GM23338 (cell line): ENCODE data around the gene COL9A3. TPM values are rescaled to one million over a fixed set of nuclear protein-coding genes. Genes with fewer than 3 reads are reported as not detected.
A peak's percentile ranks its signal among the peaks of the same experiment; 100 is the strongest.

Source experiments
- ATAC-seq: fragments of 200-7000 bp; cut with Tn5 transposase; 3 replicates; pipeline ENCODE4 v1.9.1; 2020
- DNase-seq: peaks from one replicate; pipeline ENCODE4 v3.0.0-alpha.2; 2015; ENCODE audit warnings: low spot score
- H2AFZ ChIP-seq: fragments of 200-600 bp; sonication (generic); 2 replicates; pipeline ENCODE4 v1.8.0; 2016; ENCODE audit warnings: antibody characterized with exemption, mild to moderate bottlenecking, moderate library complexity
- H3F3A ChIP-seq: fragments of 200-600 bp; sonication (generic); replicated peaks from 2 replicates; pipeline ENCODE4 v1.8.0; 2017; ENCODE audit warnings: antibody characterized with exemption, mixed run types, low read depth
- H3K27ac ChIP-seq: fragments of 200-600 bp; sonication (generic); 2 replicates; pipeline ENCODE4 v1.6.1; 2016; ENCODE audit warnings: low read depth
- H3K27me3 ChIP-seq: fragments of 200-600 bp; sonication (generic); 2 replicates; pipeline ENCODE4 v1.8.0; 2016; ENCODE audit warnings: mild to moderate bottlenecking, mixed run types, moderate library complexity; ENCODE audit not compliant: insufficient read depth
- H3K36me3 ChIP-seq: fragments of 200-600 bp; sonication (generic); 2 replicates; pipeline ENCODE4 v1.8.0; 2016; ENCODE audit warnings: mild to moderate bottlenecking; ENCODE audit not compliant: insufficient read depth
- H3K4me1 ChIP-seq: fragments of 200-600 bp; sonication (generic); 2 replicates; pipeline ENCODE4 v1.8.0; 2016; ENCODE audit warnings: mild to moderate bottlenecking, moderate library complexity; ENCODE audit not compliant: insufficient read depth
- H3K4me2 ChIP-seq: fragments of 200-600 bp; sonication (generic); 2 replicates; pipeline ENCODE4 v1.7.1; 2017; ENCODE audit warnings: mixed run types
- H3K4me3 ChIP-seq: fragments of 200-600 bp; sonication (generic); 2 replicates; pipeline ENCODE4 v1.6.1; 2016; ENCODE audit warnings: mixed run types
- H3K79me2 ChIP-seq: fragments of 200-600 bp; sonication (generic); replicated peaks from 2 replicates; pipeline ENCODE4 v1.8.0; 2017; ENCODE audit warnings: mild to moderate bottlenecking; ENCODE audit not compliant: insufficient read depth
- H3K9me2 ChIP-seq: fragments of 200-600 bp; sonication (generic); 2 replicates; pipeline ENCODE4 v1.8.0; 2017; ENCODE audit not compliant: insufficient read depth
- H4K20me1 ChIP-seq: fragments of 200-600 bp; sonication (generic); replicated peaks from 2 replicates; pipeline ENCODE4 v1.8.0; 2017; ENCODE audit warnings: mild to moderate bottlenecking; ENCODE audit not compliant: insufficient read depth
- H3K27ac Mint-ChIP-seq: 2 replicates; pipeline ENCODE4 v1.8.0; 2020; ENCODE audit warnings: inconsistent platforms, mild to moderate bottlenecking, moderate library complexity, mixed read lengths
- H3K27me3 Mint-ChIP-seq: 3 replicates; pipeline ENCODE4 v1.8.0; 2022; ENCODE audit warnings: low read depth, mild to moderate bottlenecking, moderate library complexity, mixed read lengths, inconsistent platforms; ENCODE audit not compliant: insufficient read depth, poor library complexity
- H3K36me3 Mint-ChIP-seq: 3 replicates; pipeline ENCODE4 v1.8.0; 2021; ENCODE audit warnings: low read depth, mild to moderate bottlenecking, inconsistent platforms, moderate library complexity, mixed read lengths
- H3K4me1 Mint-ChIP-seq: 3 replicates; pipeline ENCODE4 v1.8.0; 2020; ENCODE audit warnings: mild to moderate bottlenecking, inconsistent platforms, mixed read lengths
- H3K4me3 Mint-ChIP-seq: 3 replicates; pipeline ENCODE4 v1.8.0; 2021; ENCODE audit warnings: moderate library complexity, mild to moderate bottlenecking, inconsistent platforms, mixed read lengths
- H3K9me3 Mint-ChIP-seq: 3 replicates; pipeline ENCODE4 v1.8.0; 2020; ENCODE audit warnings: moderate library complexity, mild to moderate bottlenecking, inconsistent platforms, mixed read lengths
- CTCF ChIP-seq, 2 experiments: fragments of 200-600 bp in 1 of 2; sonication (generic) in 1 of 2; conservative IDR thresholded peaks; 2 replicates each; pipeline versions ENCODE4 v1.5.1 to v1.6.1; 2016 to 2017; ENCODE audit warnings: antibody characterized with exemption in 2 of 2, low read depth in 2 of 2, mild to moderate bottlenecking in 2 of 2, moderate library complexity in 1 of 2
- EZH2 ChIP-seq: fragments of 200-600 bp; sonication (generic); IDR thresholded peaks from one replicate; pipeline ENCODE4 v1.8.0; 2017; ENCODE audit warnings: antibody characterized with exemption, mild to moderate bottlenecking, low read depth; ENCODE audit not compliant: unreplicated experiment
- EZH2phosphoT487 ChIP-seq: fragments of 200-600 bp; sonication (generic); IDR thresholded peaks from one replicate; pipeline ENCODE4 v1.8.1; 2018; ENCODE audit warnings: antibody characterized with exemption; ENCODE audit not compliant: unreplicated experiment
- NANOG ChIP-seq: IDR thresholded peaks from 2 replicates; pipeline ENCODE4 v1.6.1; 2016; ENCODE audit warnings: antibody characterized with exemption, borderline replicate concordance
- POLR2AphosphoS5 ChIP-seq: IDR thresholded peaks from 2 replicates; pipeline ENCODE4 v1.6.1; 2016; ENCODE audit warnings: antibody characterized with exemption, low read depth
- STAT1 ChIP-seq: IDR thresholded peaks from one replicate; pipeline ENCODE4 v1.6.1; 2016; ENCODE audit warnings: antibody characterized with exemption; ENCODE audit not compliant: unreplicated experiment
- ZNF114 ChIP-seq: fragments of 250-450 bp; sonication (Bioruptor Pico); IDR thresholded peaks from 2 replicates; pipeline ENCODE4 v1.5.0; 2020; ENCODE audit warnings: mild to moderate bottlenecking, moderate library complexity
- ZNF331 ChIP-seq: fragments of 250-450 bp; sonication (Bioruptor Pico); IDR thresholded peaks from 2 replicates; pipeline ENCODE4 v1.5.0; 2020; ENCODE audit warnings: low read depth, mild to moderate bottlenecking, moderate library complexity
- polyA plus RNA-seq: library from polyadenylated mRNA; unstranded; fragments of >200 nt; fragmentation: Nextera tagmentation; extraction: Ambion mirVana; gene quantifications from 2 replicates; pipeline ENCODE4 v1.2.1, GENCODE V29; 2016
- total RNA-seq: library from RNA; depleted of rRNA; stranded (reverse); fragments of >200 nt; shearing (Covaris generic); gene quantifications from 2 replicates; pipeline ENCODE4 v1.2.3, GENCODE V29; 2014
- TF ChIP-seq, protein P1 (sequence below): IDR thresholded peaks from 2 replicates; pipeline ENCODE4 v1.6.1; 2016; ENCODE audit warnings: antibody characterized with exemption

Gene COL9A3
- total and polyA plus RNA-seq, 2 experiments from 2014 or later: 74.9 to 113 TPM

- no peak overlapping the region for H3K27ac Mint-ChIP-seq
- H3K4me2 ChIP-seq: peak overlapping the region; percentile 75; the same call in 1 of the 2 replicates
- peaks cover 9% of the 10 kb centered on the region; the same call in 1 of the 2 replicates for H3F3A ChIP-seq
- H3K9me3 Mint-ChIP-seq: no peaks in the 10 kb centered on the region
- peaks cover 7% of the 10 kb centered on the region; the same call in 1 of the 2 replicates for H3K4me1 ChIP-seq
- no peaks in the 10 kb centered on the region for H3K79me2 ChIP-seq
- H3K36me3 ChIP-seq: peaks cover 7% of the 10 kb centered on the region; the same call in 1 of the 2 replicates
- H3K9me2 ChIP-seq: no peaks in the 10 kb centered on the region
- no peak overlapping the region for H2AFZ ChIP-seq
- no peak for DNase-seq
- H4K20me1 ChIP-seq: peaks cover 3% of the 10 kb centered on the region
- peaks cover 17% of the 10 kb centered on the region for H3K27me3 ChIP-seq
- peaks cover 36% of the 10 kb centered on the region for H3K27me3 Mint-ChIP-seq
- H3K4me3 Mint-ChIP-seq: peak overlapping the region; percentile 76
- H3K4me3 ChIP-seq: no peak overlapping the region
- peaks cover 3% of the 10 kb centered on the region for H3K4me1 Mint-ChIP-seq
- no peak overlapping the region for H3K27ac ChIP-seq
- TF ChIP-seq EZH2phosphoT487 (no peak), NANOG (no peak)
- ATAC-seq: no peak
- H3K36me3 Mint-ChIP-seq: peaks cover 30% of the 10 kb centered on the region
Measured at GRCh38 chr20:62797671-62798532, 18.9 kb upstream of the COL9A3 start.

DNA sequence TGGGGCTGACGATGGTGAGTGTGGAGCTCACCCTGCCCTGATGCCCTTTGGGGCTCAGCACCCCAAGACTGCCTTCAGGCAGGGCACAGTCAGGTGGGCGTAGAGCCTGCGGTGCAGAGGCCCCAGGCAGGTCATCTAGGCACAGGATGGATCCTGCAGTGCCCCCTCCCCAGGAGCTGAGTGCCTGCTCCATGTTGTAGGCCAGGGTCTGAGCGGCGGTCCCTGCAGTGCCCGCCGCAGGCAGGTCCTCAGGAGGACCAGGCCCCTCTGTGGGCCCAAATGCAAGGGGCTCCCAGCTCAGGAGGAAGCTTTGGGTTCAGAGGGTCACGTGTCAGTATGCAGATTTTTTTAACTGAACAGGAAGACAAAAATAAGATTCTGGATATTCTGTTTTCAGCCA lies 17.8 kb upstream of the COL9A3 start:
- H3K36me3 Mint-ChIP-seq: peaks cover 30% of the 10 kb centered on the region
- peaks cover 40% of the 10 kb centered on the region for H3K27me3 Mint-ChIP-seq
- no peak overlapping the region for H3K4me2 ChIP-seq
- peaks cover 15% of the 10 kb centered on the region for H3F3A ChIP-seq
- H3K9me3 Mint-ChIP-seq: no peaks in the 10 kb centered on the region
- H3K36me3 ChIP-seq: peaks cover 7% of the 10 kb centered on the region; the same call in 1 of the 2 replicates
- no peaks in the 10 kb centered on the region for H3K79me2 ChIP-seq
- no peak overlapping the region for H3K4me3 Mint-ChIP-seq
- peaks cover 22% of the 10 kb centered on the region for H3K27me3 ChIP-seq
- TF ChIP-seq ZNF114 (CRISPR knock-in tag) (no peak), CTCF (conservative IDR thresholded peaks at IDR 0.05; ENCODE audit: low read depth in 2 of 2) (no peak)
- TF ChIP-seq, protein P1, sequence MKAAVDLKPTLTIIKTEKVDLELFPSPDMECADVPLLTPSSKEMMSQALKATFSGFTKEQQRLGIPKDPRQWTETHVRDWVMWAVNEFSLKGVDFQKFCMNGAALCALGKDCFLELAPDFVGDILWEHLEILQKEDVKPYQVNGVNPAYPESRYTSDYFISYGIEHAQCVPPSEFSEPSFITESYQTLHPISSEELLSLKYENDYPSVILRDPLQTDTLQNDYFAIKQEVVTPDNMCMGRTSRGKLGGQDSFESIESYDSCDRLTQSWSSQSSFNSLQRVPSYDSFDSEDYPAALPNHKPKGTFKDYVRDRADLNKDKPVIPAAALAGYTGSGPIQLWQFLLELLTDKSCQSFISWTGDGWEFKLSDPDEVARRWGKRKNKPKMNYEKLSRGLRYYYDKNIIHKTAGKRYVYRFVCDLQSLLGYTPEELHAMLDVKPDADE: no peak
- peaks cover 10% of the 10 kb centered on the region; the same call in 1 of the 2 replicates for H3K4me1 ChIP-seq
- H3K9me2 ChIP-seq: no peaks in the 10 kb centered on the region
- H3K4me3 ChIP-seq: no peak overlapping the region
- no peak for ATAC-seq
- peaks cover 3% of the 10 kb centered on the region; the same call in 1 of the 3 replicates for H3K4me1 Mint-ChIP-seq
- H3K27ac ChIP-seq: no peak overlapping the region
- peaks cover 3% of the 10 kb centered on the region for H4K20me1 ChIP-seq
- no peak overlapping the region for H3K27ac Mint-ChIP-seq
- no peak for DNase-seq
- H2AFZ ChIP-seq: no peak overlapping the region

DNA sequence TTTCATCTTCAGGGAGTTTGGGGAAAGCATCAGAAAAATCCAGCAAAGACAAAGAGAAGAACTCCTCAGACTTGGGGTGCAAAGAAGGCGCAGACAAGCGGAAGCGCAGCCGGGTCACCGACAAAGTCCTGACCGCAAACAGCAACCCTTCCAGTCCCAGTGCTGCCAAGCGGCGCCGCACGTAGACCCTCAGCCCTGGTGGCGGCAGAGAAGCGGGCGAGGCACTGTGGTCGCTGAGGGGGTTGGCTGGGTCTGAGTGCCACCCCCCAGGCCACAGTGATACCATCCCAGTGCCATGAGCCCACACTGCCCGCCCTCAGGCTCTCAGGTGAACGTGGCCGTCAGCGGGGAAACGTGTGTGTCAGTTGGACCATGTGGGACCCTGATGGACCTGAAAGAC lies 17.4 kb upstream of the COL9A3 start:
- Histone ChIP-seq H3K27ac (no peak overlapping the region), H2AFZ (no peak overlapping the region), H3K4me2 (no peak overlapping the region), H3K27me3 (peaks cover 25% of the 10 kb centered on the region), H4K20me1 (peaks cover 3% of the 10 kb centered on the region), H3K9me2 (no peaks in the 10 kb centered on the region), H3K79me2 (no peaks in the 10 kb centered on the region), H3K36me3 (peaks cover 7% of the 10 kb centered on the region; the same call in 1 of the 2 replicates), H3F3A (peaks cover 17% of the 10 kb centered on the region), H3K4me1 (peaks cover 12% of the 10 kb centered on the region; the same call in 1 of the 2 replicates), H3K4me3 (no peak overlapping the region)
- no peaks in the 10 kb centered on the region for H3K9me3 Mint-ChIP-seq
- peaks cover 44% of the 10 kb centered on the region for H3K27me3 Mint-ChIP-seq
- DNase-seq: no peak
- peaks cover 30% of the 10 kb centered on the region for H3K36me3 Mint-ChIP-seq
- no peak overlapping the region for H3K4me3 Mint-ChIP-seq
- H3K4me1 Mint-ChIP-seq: peaks cover 3% of the 10 kb centered on the region; the same call in 1 of the 3 replicates
- ATAC-seq: no peak
- H3K27ac Mint-ChIP-seq: no peak overlapping the region
- TF ChIP-seq EZH2phosphoT487: no peak
- TF ChIP-seq EZH2: no peak
- TF ChIP-seq ZNF331 (CRISPR knock-in tag): no peak
- no peak for TF ChIP-seq CTCF (conservative IDR thresholded peaks at IDR 0.05; ENCODE audit: low read depth in 2 of 2)
- TF ChIP-seq, protein P1: no peak
- no peak for TF ChIP-seq POLR2AphosphoS5
- no peak for TF ChIP-seq ZNF114 (CRISPR knock-in tag)
- TF ChIP-seq STAT1: no peak
